B cell (primary cell): Measurements from ENCODE around the gene NETO2. TPM values are rescaled to one million over a fixed set of nuclear protein-coding genes. Genes with fewer than 3 reads are reported as not detected.

Experiments used
- ATAC-seq: fragments of 200-7000 bp; cut with Tn5 transposase; one replicate; pipeline ENCODE4 v1.10.0; 2021; ENCODE audit warnings: low read depth, mild to moderate bottlenecking, moderate number of reproducible peaks, moderate library complexity
- CTCF ChIA-PET: fragments of 350-600 bp; sonication (Branson Sonifier 250); formaldehyde crosslinking; loops from one replicate; lab custom pipeline; 2021; ENCODE audit warnings: antibody characterized with exemption, inconsistent platforms; lab: Charles Lee
- POLR2A ChIA-PET: fragments of 350-600 bp; sonication (Branson Sonifier 250); formaldehyde crosslinking; loops from one replicate; lab custom pipeline; 2021; ENCODE audit warnings: antibody characterized with exemption; lab: Charles Lee
- DNase-seq: peaks from one replicate; pipeline ENCODE4 v3.0.0; 2013
- H2AFZ ChIP-seq: 2 replicates; pipeline ENCODE4 v1.6.1; 2012; ENCODE audit warnings: mild to moderate bottlenecking, low read depth, low read length; ENCODE audit not compliant: insufficient read depth, poor library complexity, severe bottlenecking
- H3K27ac ChIP-seq, 2 donors: 1 replicate in 1 of 2; 2 replicates in 1 of 2; pipeline ENCODE4 v1.5.1; 2012 to 2013; ENCODE audit warnings: low read length in 2 of 2, mild to moderate bottlenecking in 2 of 2, moderate library complexity in 1 of 2
- H3K27me3 ChIP-seq, 4 experiments: fragments of 200-600 bp in 1 of 4; sonication (generic) in 1 of 4; replicated peaks in 1 of 4; 1 replicate in 2 of 4; 2 replicates in 2 of 4; pipeline versions ENCODE4 v1.6.1 to v1.7.0; 2013 to 2016; ENCODE audit warnings: low read length in 3 of 4, mild to moderate bottlenecking in 2 of 4, mixed read lengths in 1 of 4, moderate library complexity in 1 of 4; ENCODE audit not compliant: insufficient read depth in 4 of 4, control insufficient read depth in 3 of 4; ENCODE audit errors: control extremely low read depth in 1 of 4
- H3K36me3 ChIP-seq, 2 experiments: replicated peaks in 1 of 2; 1 replicate in 1 of 2; 2 replicates in 1 of 2; pipeline versions ENCODE4 v1.6.1 to v1.7.1; 2013; ENCODE audit warnings: low read length in 1 of 2; ENCODE audit not compliant: insufficient read depth in 2 of 2, control insufficient read depth in 1 of 2; ENCODE audit errors: control extremely low read depth in 1 of 2, extremely low read depth in 1 of 2
- H3K4me1 ChIP-seq, 2 donors: fragments of 200-600 bp in 1 of 2; sonication (generic) in 1 of 2; 1 replicate in 1 of 2; 2 replicates in 1 of 2; pipeline versions ENCODE4 v1.5.1 to v1.6.1; 2013 to 2017; ENCODE audit warnings: low read length in 2 of 2; ENCODE audit not compliant: control insufficient read depth in 2 of 2, insufficient read depth in 2 of 2
- H3K4me2 ChIP-seq: replicated peaks from 2 replicates; pipeline ENCODE3; 2012; ENCODE audit warnings: mild to moderate bottlenecking, low read depth, low read length; ENCODE audit not compliant: poor library complexity, severe bottlenecking
- H3K4me3 ChIP-seq, 5 experiments: fragments of 200-600 bp in 1 of 5; sonication (generic) in 1 of 5; 1 replicate in 3 of 5; 2 replicates in 2 of 5; pipeline versions ENCODE4 v1.5.1 to v1.7.0; 2011 to 2016; ENCODE audit warnings: low read length in 4 of 5, mild to moderate bottlenecking in 4 of 5, low read depth in 2 of 5, control low read depth in 1 of 5, moderate library complexity in 1 of 5; ENCODE audit not compliant: insufficient read depth in 1 of 5; ENCODE audit errors: control extremely low read depth in 1 of 5, extremely low read depth in 1 of 5
- H3K79me2 ChIP-seq: fragments of 200-600 bp; sonication (generic); one replicate; pipeline ENCODE4 v1.6.0; 2016; ENCODE audit warnings: low read length; ENCODE audit not compliant: control insufficient read depth, insufficient read depth
- H3K9ac ChIP-seq: fragments of 200-600 bp; sonication (generic); 2 replicates; pipeline ENCODE4 v1.6.1; 2017; ENCODE audit warnings: mild to moderate bottlenecking, low read length, moderate library complexity
- H3K9me3 ChIP-seq, 3 donors: one replicate each; pipeline versions ENCODE4 v1.6.1 to v1.7.1; 2013; ENCODE audit warnings: low read length in 2 of 3; ENCODE audit not compliant: control insufficient read depth in 2 of 3, insufficient read depth in 1 of 3; ENCODE audit errors: control extremely low read depth in 1 of 3
- H4K20me1 ChIP-seq: 2 replicates; pipeline ENCODE4 v1.6.0; 2012; ENCODE audit warnings: mild to moderate bottlenecking, low read length; ENCODE audit not compliant: insufficient read depth, control insufficient read depth, poor library complexity, severe bottlenecking
- H3K27ac Mint-ChIP-seq: one replicate; pipeline ENCODE4 v1.8.0; 2021; ENCODE audit warnings: mixed read lengths
- H3K27me3 Mint-ChIP-seq: one replicate; pipeline ENCODE4 v1.8.0; 2021; ENCODE audit warnings: mixed read lengths
- H3K4me1 Mint-ChIP-seq: one replicate; pipeline ENCODE4 v1.8.0; 2021; ENCODE audit warnings: mixed read lengths
- H3K4me3 Mint-ChIP-seq: one replicate; pipeline ENCODE4 v1.8.0; 2021; ENCODE audit warnings: mixed read lengths
- H3K9me3 Mint-ChIP-seq: one replicate; pipeline ENCODE4 v1.8.0; 2022; ENCODE audit warnings: mixed read lengths; ENCODE audit not compliant: insufficient read depth
- EZH2 ChIP-seq: IDR thresholded peaks from 2 replicates; pipeline ENCODE4 v1.6.1; 2012; ENCODE audit warnings: borderline replicate concordance, low read depth, mild to moderate bottlenecking, moderate library complexity, low read length; ENCODE audit not compliant: insufficient read depth, poor library complexity, severe bottlenecking
- WGBS: methylation state at CpG from one replicate; pipeline ENCODE4 v1.1.5; 2013; ENCODE audit warnings: missing lambda C conversion rate; ENCODE audit not compliant: insufficient coverage; 5-methylcytosine and 5-hydroxymethylcytosine counted together
- intact Hi-C: fragments of 100-400 bp; cut with micrococcal nuclease; formaldehyde crosslinking; loops from one replicate; pipeline ENCODE4 v1.10.0; 2022
- polyA plus RNA-seq: library from polyadenylated mRNA; depleted of rRNA; stranded (reverse); fragments of >200 nt; gene quantifications from 2 replicates; pipeline ENCODE4 v1.2.3, GENCODE V29; 2012
- total RNA-seq, 2 donors: library from RNA; stranded (reverse); fragments of 120-200 nt in 1 of 2; gene quantifications; 1 replicate in 1 of 2; 2 replicates in 1 of 2; pipeline versions ENCODE4 v1.2.3 to v1.2.4, GENCODE V29; 2013 to 2022
- TF ChIP-seq, protein P1 (sequence below): fragments of 200-600 bp; IDR thresholded peaks from one replicate; pipeline ENCODE4 v1.8.0; 2022; ENCODE audit warnings: antibody characterized with exemption, mild to moderate bottlenecking

Gene NETO2
- total and polyA plus RNA-seq, 2 donors (not counting 1 experiment from before 2014, with no cell fraction given), result 1.9 to 4.2 TPM

- no peak overlapping the region for H3K9ac ChIP-seq
These were observed 82.5 kb downstream of the NETO2 start for GRCh38 chr16:47061204-47061603.

GRCh38 chr16:47060596-47060995, 83.1 kb downstream of the NETO2 start:
- ChIA-PET POLR2A (no interaction called here), CTCF (no interaction called here)
- ATAC-seq (no peak), DNase-seq (no peak)
- no peak overlapping the region for H3K4me2 ChIP-seq
- peaks cover 8% of the 10 kb centered on the region for H3K9me3 Mint-ChIP-seq
- H3K4me1 ChIP-seq, result no peaks in the 10 kb centered on the region
- H2AFZ ChIP-seq, result no peak overlapping the region
- H3K4me3 Mint-ChIP-seq, result no peak overlapping the region
- H3K4me3 ChIP-seq, result no peak overlapping the region
- H3K9me3 ChIP-seq, result peaks cover 0 to 10% (median 0%) of the 10 kb centered on the region in 3 donors
- H3K9ac ChIP-seq, result no peak overlapping the region
- H3K27me3 ChIP-seq, result peaks cover 0 to 2% (median 0%) of the 10 kb centered on the region in 4 experiments
- H3K27ac ChIP-seq, result no peak overlapping the region
- no peak overlapping the region for H3K27ac Mint-ChIP-seq
- no peaks in the 10 kb centered on the region for H3K79me2 ChIP-seq
- WGBS, result 100% methylated on average over 2 of the region's 3 CpGs
- no peaks in the 10 kb centered on the region for H3K27me3 Mint-ChIP-seq
- TF ChIP-seq, protein P1, sequence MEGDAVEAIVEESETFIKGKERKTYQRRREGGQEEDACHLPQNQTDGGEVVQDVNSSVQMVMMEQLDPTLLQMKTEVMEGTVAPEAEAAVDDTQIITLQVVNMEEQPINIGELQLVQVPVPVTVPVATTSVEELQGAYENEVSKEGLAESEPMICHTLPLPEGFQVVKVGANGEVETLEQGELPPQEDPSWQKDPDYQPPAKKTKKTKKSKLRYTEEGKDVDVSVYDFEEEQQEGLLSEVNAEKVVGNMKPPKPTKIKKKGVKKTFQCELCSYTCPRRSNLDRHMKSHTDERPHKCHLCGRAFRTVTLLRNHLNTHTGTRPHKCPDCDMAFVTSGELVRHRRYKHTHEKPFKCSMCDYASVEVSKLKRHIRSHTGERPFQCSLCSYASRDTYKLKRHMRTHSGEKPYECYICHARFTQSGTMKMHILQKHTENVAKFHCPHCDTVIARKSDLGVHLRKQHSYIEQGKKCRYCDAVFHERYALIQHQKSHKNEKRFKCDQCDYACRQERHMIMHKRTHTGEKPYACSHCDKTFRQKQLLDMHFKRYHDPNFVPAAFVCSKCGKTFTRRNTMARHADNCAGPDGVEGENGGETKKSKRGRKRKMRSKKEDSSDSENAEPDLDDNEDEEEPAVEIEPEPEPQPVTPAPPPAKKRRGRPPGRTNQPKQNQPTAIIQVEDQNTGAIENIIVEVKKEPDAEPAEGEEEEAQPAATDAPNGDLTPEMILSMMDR, result no peak
- TF ChIP-seq EZH2, result no peak
- no peaks in the 10 kb centered on the region for H3K36me3 ChIP-seq
- H3K4me1 Mint-ChIP-seq, result no peaks in the 10 kb centered on the region
- intact Hi-C loops, result no loop called here
- no peaks in the 10 kb centered on the region for H4K20me1 ChIP-seq

More at GRCh38 chr16:47061204-47061603, 82.5 kb downstream of the NETO2 start:
- peaks cover 8% of the 10 kb centered on the region for H3K9me3 Mint-ChIP-seq
- H4K20me1 ChIP-seq, result no peaks in the 10 kb centered on the region
- H3K4me2 ChIP-seq, result no peak overlapping the region
- no peak for DNase-seq
- H3K4me1 ChIP-seq, result no peaks in the 10 kb centered on the region
- no peaks in the 10 kb centered on the region for H3K4me1 Mint-ChIP-seq
- H3K27me3 ChIP-seq, result peaks cover 0 to 2% (median 0%) of the 10 kb centered on the region in 4 experiments
- ChIA-PET POLR2A (no interaction called here), CTCF (interaction anchor here (0.7 kb wide), 1 partner anchor 309 kb away, joined by 3 read pairs; no protein-coding TSS in a partner anchor)
- H3K27ac ChIP-seq, result no peak overlapping the region
- no peaks in the 10 kb centered on the region for H3K36me3 ChIP-seq
- 89% methylated on average over 9 of the region's 12 CpGs for WGBS
- intact Hi-C loops, result no loop called here
- no peak overlapping the region for H2AFZ ChIP-seq
- no peak overlapping the region for H3K4me3 ChIP-seq
- H3K27me3 Mint-ChIP-seq, result no peaks in the 10 kb centered on the region
- TF ChIP-seq, protein P1, result no peak
- no peak for TF ChIP-seq EZH2
- no peak for ATAC-seq
- H3K27ac Mint-ChIP-seq, result no peak overlapping the region
- H3K79me2 ChIP-seq, result no peaks in the 10 kb centered on the region
- H3K9me3 ChIP-seq, result peaks cover 0 to 10% (median 0%) of the 10 kb centered on the region in 3 donors
- no peak overlapping the region for H3K4me3 Mint-ChIP-seq
